Stomach smooth muscle (tissue), 2 donors: Measurements from ENCODE around the gene TOR4A.

Experiments
- H3K27ac ChIP-seq: one replicate; pipeline ENCODE4 v1.7.0; 2013; ENCODE audit warnings: mild to moderate bottlenecking, low read length, inconsistent platforms
- H3K27me3 ChIP-seq, 2 donors: one replicate each; pipeline ENCODE4 v1.7.0; 2013; ENCODE audit warnings: low read length in 2 of 2; ENCODE audit not compliant: insufficient read depth in 2 of 2, control insufficient read depth in 1 of 2
- H3K36me3 ChIP-seq, 2 donors: one replicate each; pipeline ENCODE4 v1.7.0; 2013; ENCODE audit warnings: low read length in 2 of 2; ENCODE audit not compliant: control insufficient read depth in 2 of 2, insufficient read depth in 2 of 2
- H3K4me1 ChIP-seq: one replicate; pipeline ENCODE4 v1.7.0; 2013; ENCODE audit warnings: low read length; ENCODE audit not compliant: control insufficient read depth, insufficient read depth
- H3K4me3 ChIP-seq, 2 donors: one replicate each; pipeline ENCODE4 v1.7.0; 2013; ENCODE audit warnings: low read length in 2 of 2
- H3K9ac ChIP-seq, 2 donors: one replicate each; pipeline ENCODE4 v1.7.0; 2013; ENCODE audit warnings: low read length in 2 of 2, mild to moderate bottlenecking in 1 of 2
- H3K9me3 ChIP-seq, 2 donors: one replicate each; pipeline ENCODE4 v1.7.0; 2013; ENCODE audit warnings: low read length in 2 of 2; ENCODE audit not compliant: control insufficient read depth in 2 of 2
- donor health status: healthy.
- donor health status: Pancreatic carcinoma.

The TOR4A gene

GRCh38 chr9:137293094-137293481 is 15.6 kb downstream of the TOR4A start:
- H3K27ac ChIP-seq = no peak overlapping the region
- H3K9ac ChIP-seq = no peak overlapping the region
- no peaks in the 10 kb centered on the region for H3K36me3 ChIP-seq
- peaks cover 3% of the 10 kb centered on the region for H3K4me1 ChIP-seq
- H3K27me3 ChIP-seq = peaks cover 37 to 46% of the 10 kb centered on the region in 2 donors
- no peak overlapping the region for H3K4me3 ChIP-seq
- peaks cover 0 to 5% of the 10 kb centered on the region in 2 donors for H3K9me3 ChIP-seq

DNA sequence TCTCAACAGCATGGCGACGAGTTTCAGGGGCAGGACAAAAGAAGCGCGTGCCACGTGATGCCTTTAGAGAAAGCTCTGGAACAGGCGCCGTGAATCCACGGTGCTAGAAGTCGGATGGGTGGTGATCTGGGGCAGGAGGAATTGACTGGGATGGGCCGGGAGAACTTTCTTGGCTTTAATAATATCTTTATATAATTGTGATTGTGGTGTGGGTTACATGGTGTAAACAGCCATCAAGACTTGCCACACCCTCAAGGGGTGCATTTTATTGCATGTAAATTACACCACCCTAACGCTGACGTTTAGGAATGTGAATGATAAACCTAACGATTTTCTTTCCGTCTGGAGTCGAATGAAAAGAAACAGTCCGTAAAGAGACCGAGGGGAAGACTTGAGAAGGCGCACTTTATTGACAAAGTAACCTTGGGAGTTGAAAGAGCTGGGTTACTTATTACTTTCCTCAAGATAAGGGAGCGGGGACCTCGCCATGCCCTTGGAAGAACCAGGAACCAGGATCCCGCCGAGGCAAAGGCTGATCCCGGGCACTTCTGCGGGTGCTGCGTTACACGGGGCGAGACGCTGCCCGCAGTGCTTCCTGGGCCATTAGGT is 16.1 kb downstream of the TOR4A start:
- H3K27me3 ChIP-seq = peaks cover 42 to 51% of the 10 kb centered on the region in 2 donors

GRCh38 chr9:137294091-137294680 is 16.7 kb downstream of the TOR4A start:
- Histone ChIP-seq H3K27ac (no peak overlapping the region), H3K36me3 (no peaks in the 10 kb centered on the region), H3K9me3 (peaks cover 0 to 5% of the 10 kb centered on the region in 2 donors), H3K27me3 (peaks cover 48 to 57% of the 10 kb centered on the region in 2 donors), H3K9ac (no peak overlapping the region), H3K4me3 (no peak overlapping the region), H3K4me1 (peaks cover 6% of the 10 kb centered on the region)

More for the DNA sequence above, 16.1 kb downstream of the TOR4A start:
- Histone ChIP-seq H3K9ac (no peak overlapping the region), H3K4me3 (no peak overlapping the region), H3K9me3 (peaks cover 0 to 5% of the 10 kb centered on the region in 2 donors), H3K36me3 (no peaks in the 10 kb centered on the region), H3K4me1 (peaks cover 4% of the 10 kb centered on the region), H3K27ac (no peak overlapping the region)

GRCh38 chr9:137294681-137295237 is 17.2 kb downstream of the TOR4A start:
- peaks cover 6% of the 10 kb centered on the region for H3K4me1 ChIP-seq
- no peaks in the 10 kb centered on the region for H3K36me3 ChIP-seq
- no peak overlapping the region for H3K27ac ChIP-seq
- peaks cover 51 to 61% of the 10 kb centered on the region in 2 donors for H3K27me3 ChIP-seq
- H3K9ac ChIP-seq = no peak overlapping the region
- peaks cover 0 to 5% of the 10 kb centered on the region in 2 donors for H3K9me3 ChIP-seq
- H3K4me3 ChIP-seq = peak overlapping the region in 1 of 2 donors; percentile 15

- peaks cover 6% of the 10 kb centered on the region for H3K4me1 ChIP-seq
- peak overlapping the region in 1 of 2 donors; percentile 15 for H3K4me3 ChIP-seq
- no peak overlapping the region for H3K9ac ChIP-seq
- peaks cover 0 to 5% of the 10 kb centered on the region in 2 donors for H3K9me3 ChIP-seq
- H3K27me3 ChIP-seq = peaks cover 56 to 66% of the 10 kb centered on the region in 2 donors
- H3K27ac ChIP-seq = no peak overlapping the region
- H3K36me3 ChIP-seq = no peaks in the 10 kb centered on the region
Measured at GRCh38 chr9:137295238-137295811, 17.8 kb downstream of the TOR4A start.

GRCh38 chr9:137295849-137296669 is 18.5 kb downstream of the TOR4A start:
- H3K4me1 ChIP-seq = peaks cover 8% of the 10 kb centered on the region
- H3K27ac ChIP-seq = no peak overlapping the region
- no peaks in the 10 kb centered on the region for H3K36me3 ChIP-seq
- no peak overlapping the region for H3K9ac ChIP-seq
- peaks cover 0 to 5% of the 10 kb centered on the region in 2 donors for H3K9me3 ChIP-seq
- H3K27me3 ChIP-seq = peaks cover 56 to 74% of the 10 kb centered on the region in 2 donors
- H3K4me3 ChIP-seq = peak overlapping the region in 1 of 2 donors; percentile 22

- Histone ChIP-seq H3K27me3 (peaks cover 56 to 78% of the 10 kb centered on the region in 2 donors), H3K9me3 (peaks cover 0 to 5% of the 10 kb centered on the region in 2 donors), H3K27ac (no peak overlapping the region), H3K4me1 (peaks cover 13% of the 10 kb centered on the region), H3K36me3 (no peaks in the 10 kb centered on the region), H3K4me3 (peak overlapping the region in 1 of 2 donors; percentile 22), H3K9ac (no peak overlapping the region)
Measured at GRCh38 chr9:137296670-137297664, 19.4 kb downstream of the TOR4A start.

DNA sequence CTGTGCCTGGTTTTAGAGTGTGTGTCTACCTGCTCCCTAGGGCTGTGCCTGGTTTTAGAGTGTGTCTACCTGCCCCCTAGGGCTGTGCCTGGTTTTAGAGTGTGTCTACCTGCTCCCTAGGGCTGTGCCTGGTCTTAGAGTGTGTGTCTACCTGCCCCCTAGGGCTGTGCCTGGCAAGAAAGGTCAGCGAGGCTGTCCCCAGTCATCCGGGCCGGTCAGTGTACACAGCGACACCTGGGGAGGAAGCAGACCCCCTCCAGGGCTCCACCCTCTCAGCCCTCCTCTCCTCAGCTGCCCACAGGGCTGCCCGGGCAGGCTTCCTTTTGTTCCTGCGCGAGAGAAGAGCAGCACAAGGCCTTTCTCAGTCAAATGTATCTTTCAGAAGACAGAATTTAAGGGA is 20.4 kb downstream of the TOR4A start:
- Histone ChIP-seq H3K36me3 (no peaks in the 10 kb centered on the region), H3K27ac (peak overlapping the region; percentile 37), H3K4me3 (no peak overlapping the region), H3K4me1 (peaks cover 16% of the 10 kb centered on the region), H3K9me3 (peaks cover 0 to 5% of the 10 kb centered on the region in 2 donors), H3K27me3 (peaks cover 55 to 79% of the 10 kb centered on the region in 2 donors), H3K9ac (no peak overlapping the region)

- peak overlapping the region in 1 of 2 donors; percentile 29 for H3K4me3 ChIP-seq
- peaks cover 56 to 73% of the 10 kb centered on the region in 2 donors for H3K27me3 ChIP-seq
- no peak overlapping the region for H3K9ac ChIP-seq
- peaks cover 16% of the 10 kb centered on the region for H3K4me1 ChIP-seq
- H3K27ac ChIP-seq = peak overlapping the region; percentile 37
- no peaks in the 10 kb centered on the region for H3K36me3 ChIP-seq
- H3K9me3 ChIP-seq = peaks cover 0 to 5% of the 10 kb centered on the region in 2 donors
Measured at GRCh38 chr9:137298401-137299202, 21.1 kb downstream of the TOR4A start.
